ENCODE results near the gene CDIP1.

DNA sequence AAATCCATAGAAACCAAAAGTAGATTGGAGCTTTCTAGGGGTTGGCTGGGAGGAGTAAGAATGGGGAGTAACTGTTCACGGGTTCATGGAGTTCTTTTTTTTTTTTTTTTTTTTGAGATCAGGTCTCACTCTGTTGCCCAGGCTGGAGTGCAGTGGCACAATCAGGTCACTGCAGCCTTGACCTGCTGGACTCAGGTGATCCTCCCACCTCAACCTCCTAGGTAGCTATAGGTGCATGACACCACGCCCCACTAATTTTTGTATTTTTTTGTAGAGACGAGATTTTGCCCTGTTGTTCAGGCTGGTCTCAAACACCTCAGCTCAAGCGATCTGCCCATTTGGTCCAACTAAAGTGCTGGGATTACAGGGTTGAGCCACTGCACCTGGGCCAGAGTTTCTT lies 65.7 kb downstream of the CDIP1 start:
- no peak for TF ChIP-seq POLR2A (IDR thresholded peaks at IDR 0.05)
- TF ChIP-seq, protein P1, sequence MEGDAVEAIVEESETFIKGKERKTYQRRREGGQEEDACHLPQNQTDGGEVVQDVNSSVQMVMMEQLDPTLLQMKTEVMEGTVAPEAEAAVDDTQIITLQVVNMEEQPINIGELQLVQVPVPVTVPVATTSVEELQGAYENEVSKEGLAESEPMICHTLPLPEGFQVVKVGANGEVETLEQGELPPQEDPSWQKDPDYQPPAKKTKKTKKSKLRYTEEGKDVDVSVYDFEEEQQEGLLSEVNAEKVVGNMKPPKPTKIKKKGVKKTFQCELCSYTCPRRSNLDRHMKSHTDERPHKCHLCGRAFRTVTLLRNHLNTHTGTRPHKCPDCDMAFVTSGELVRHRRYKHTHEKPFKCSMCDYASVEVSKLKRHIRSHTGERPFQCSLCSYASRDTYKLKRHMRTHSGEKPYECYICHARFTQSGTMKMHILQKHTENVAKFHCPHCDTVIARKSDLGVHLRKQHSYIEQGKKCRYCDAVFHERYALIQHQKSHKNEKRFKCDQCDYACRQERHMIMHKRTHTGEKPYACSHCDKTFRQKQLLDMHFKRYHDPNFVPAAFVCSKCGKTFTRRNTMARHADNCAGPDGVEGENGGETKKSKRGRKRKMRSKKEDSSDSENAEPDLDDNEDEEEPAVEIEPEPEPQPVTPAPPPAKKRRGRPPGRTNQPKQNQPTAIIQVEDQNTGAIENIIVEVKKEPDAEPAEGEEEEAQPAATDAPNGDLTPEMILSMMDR (IDR thresholded peaks at IDR 0.05), result no peak
- TF ChIP-seq POLR2AphosphoS5 (IDR thresholded peaks at IDR 0.05), result no peak

Measured in breast epithelium (tissue), 3 donors.